ENCODE results near the gene LIAS.
"Not testable (repeated sequence)": the region's sequence is repeated elsewhere in the genome, so short reads cannot be mapped to it uniquely, and the experiment has no call there.

Gene LIAS

DNA sequence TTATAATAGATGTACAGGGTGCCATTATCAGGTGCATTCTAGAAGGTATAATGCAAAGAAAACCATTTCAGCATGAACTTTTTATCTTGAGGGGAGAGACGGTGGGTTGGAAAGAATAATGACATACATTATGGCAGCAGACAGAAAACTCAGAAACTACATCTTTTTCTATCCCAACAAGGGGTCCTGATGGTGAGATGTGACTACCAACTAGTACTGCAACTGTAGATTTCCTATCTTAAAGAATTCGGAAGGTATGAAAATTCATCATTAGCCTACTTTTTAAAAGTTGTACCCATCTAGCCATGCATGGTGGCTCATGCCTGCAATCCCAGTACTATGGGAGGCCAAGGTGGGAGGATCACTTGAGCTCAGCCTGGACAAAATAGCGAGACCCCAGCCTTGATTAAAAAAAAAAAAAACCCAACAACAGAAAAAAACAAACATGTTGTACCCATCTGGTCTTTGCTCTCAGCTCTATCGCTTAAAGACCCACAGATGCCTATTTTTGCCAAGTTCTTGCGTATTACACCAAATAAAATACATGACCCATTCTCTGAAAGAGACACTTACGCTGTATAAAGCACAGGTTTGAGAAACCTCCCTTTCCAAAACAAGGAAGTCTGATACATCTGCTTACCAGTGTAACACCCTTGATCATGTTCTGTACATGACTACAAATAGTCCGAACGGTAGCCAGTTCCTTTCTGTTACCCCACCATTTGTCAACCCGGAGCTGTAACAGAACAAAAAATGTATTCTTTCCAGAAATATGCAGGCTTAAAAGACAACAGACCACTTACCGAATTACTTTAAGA is 1.7 kb upstream of the LIAS start:
- H3K9me3 ChIP-seq (ENCODE audit: low read length), result no peaks in the 10 kb centered on the region
- H3K9ac ChIP-seq (ENCODE audit: low read length), result peak overlapping the region; percentile 99
- peak overlapping the region; percentile 36 to 93 for H3K4me3 ChIP-seq (ENCODE audit: low read depth in 1 of 2, low read length in 2 of 2)
- H3K27me3 ChIP-seq (ENCODE audit: control insufficient read depth in 1 of 2, insufficient read depth in 2 of 2, low read length in 2 of 2), result no peaks in the 10 kb centered on the region
- H3K4me1 ChIP-seq (ENCODE audit: insufficient read depth, low read length), result peaks cover 21% of the 10 kb centered on the region
- peaks cover 49% of the 10 kb centered on the region for H3K36me3 ChIP-seq (ENCODE audit: insufficient read depth, low read length)
- H3K27ac ChIP-seq (ENCODE audit: low read depth, low read length), result peak overlapping the region; percentile 98

- peak overlapping the region; percentile 98 for H3K27ac ChIP-seq (ENCODE audit: low read depth, low read length)
- peak overlapping the region; percentile 99 for H3K9ac ChIP-seq (ENCODE audit: low read length)
- peaks cover 40% of the 10 kb centered on the region for H3K36me3 ChIP-seq (ENCODE audit: insufficient read depth, low read length)
- peak overlapping the region; percentile 90 to 93 for H3K4me3 ChIP-seq (ENCODE audit: low read depth in 1 of 2, low read length in 2 of 2)
- not testable (repeated sequence) for H3K9me3 ChIP-seq (ENCODE audit: low read length); H3K27me3 ChIP-seq (ENCODE audit: control insufficient read depth in 1 of 2, insufficient read depth in 2 of 2, low read length in 2 of 2)
- peaks cover 21% of the 10 kb centered on the region for H3K4me1 ChIP-seq (ENCODE audit: insufficient read depth, low read length)
These were observed 723 bp upstream of the LIAS start for GRCh38 chr4:39458161-39458504.

- Histone ChIP-seq H3K9me3 (ENCODE audit: low read length) (no peaks in the 10 kb centered on the region), H3K4me1 (ENCODE audit: insufficient read depth, low read length) (peaks cover 2% of the 10 kb centered on the region), H3K4me3 (ENCODE audit: low read depth in 1 of 2, low read length in 2 of 2) (no peak overlapping the region), H3K27ac (ENCODE audit: low read depth, low read length) (no peak overlapping the region), H3K9ac (ENCODE audit: low read length) (no peak overlapping the region), H3K27me3 (ENCODE audit: control insufficient read depth in 1 of 2, insufficient read depth in 2 of 2, low read length in 2 of 2) (no peaks in the 10 kb centered on the region), H3K36me3 (ENCODE audit: insufficient read depth, low read length) (peaks cover 16% of the 10 kb centered on the region)
These were observed 6.1 kb downstream of the LIAS start for GRCh38 chr4:39464886-39465501.

DNA sequence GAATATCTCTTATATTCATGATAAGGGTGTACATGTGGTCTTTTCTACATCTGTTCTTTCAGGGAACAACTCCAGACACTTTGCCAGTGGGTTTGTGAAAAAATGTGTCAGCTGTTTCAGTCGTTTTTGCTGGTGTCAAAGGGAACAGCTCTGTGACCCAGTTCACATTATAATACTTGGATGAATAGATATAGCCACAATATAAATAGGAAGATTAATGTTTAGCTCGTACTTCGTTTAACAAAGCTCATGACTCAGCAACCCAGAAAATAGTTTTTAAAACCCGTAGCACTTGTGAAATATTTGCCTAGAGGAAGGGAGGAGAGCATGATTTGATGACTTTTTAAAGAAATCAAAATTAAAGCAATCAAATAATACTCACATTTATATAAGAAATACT is 7.9 kb downstream of the LIAS start:
- H3K27me3 ChIP-seq (ENCODE audit: control insufficient read depth in 1 of 2, insufficient read depth in 2 of 2, low read length in 2 of 2), result no peaks in the 10 kb centered on the region
- H3K4me1 ChIP-seq (ENCODE audit: insufficient read depth, low read length), result no peaks in the 10 kb centered on the region
- no peak overlapping the region for H3K4me3 ChIP-seq (ENCODE audit: low read depth in 1 of 2, low read length in 2 of 2)
- no peak overlapping the region for H3K9ac ChIP-seq (ENCODE audit: low read length)
- H3K36me3 ChIP-seq (ENCODE audit: insufficient read depth, low read length), result peaks cover 17% of the 10 kb centered on the region
- H3K27ac ChIP-seq (ENCODE audit: low read depth, low read length), result no peak overlapping the region
- no peaks in the 10 kb centered on the region for H3K9me3 ChIP-seq (ENCODE audit: low read length)

GRCh38 chr4:39467464-39467863 is 8.6 kb downstream of the LIAS start:
- Histone ChIP-seq H3K27me3 (ENCODE audit: control insufficient read depth in 1 of 2, insufficient read depth in 2 of 2, low read length in 2 of 2) (no peaks in the 10 kb centered on the region), H3K9ac (ENCODE audit: low read length) (no peak overlapping the region), H3K4me3 (ENCODE audit: low read depth in 1 of 2, low read length in 2 of 2) (no peak overlapping the region), H3K4me1 (ENCODE audit: insufficient read depth, low read length) (no peaks in the 10 kb centered on the region), H3K36me3 (ENCODE audit: insufficient read depth, low read length) (peaks cover 24% of the 10 kb centered on the region), H3K27ac (ENCODE audit: low read depth, low read length) (no peak overlapping the region), H3K9me3 (ENCODE audit: low read length) (no peaks in the 10 kb centered on the region)

DNA sequence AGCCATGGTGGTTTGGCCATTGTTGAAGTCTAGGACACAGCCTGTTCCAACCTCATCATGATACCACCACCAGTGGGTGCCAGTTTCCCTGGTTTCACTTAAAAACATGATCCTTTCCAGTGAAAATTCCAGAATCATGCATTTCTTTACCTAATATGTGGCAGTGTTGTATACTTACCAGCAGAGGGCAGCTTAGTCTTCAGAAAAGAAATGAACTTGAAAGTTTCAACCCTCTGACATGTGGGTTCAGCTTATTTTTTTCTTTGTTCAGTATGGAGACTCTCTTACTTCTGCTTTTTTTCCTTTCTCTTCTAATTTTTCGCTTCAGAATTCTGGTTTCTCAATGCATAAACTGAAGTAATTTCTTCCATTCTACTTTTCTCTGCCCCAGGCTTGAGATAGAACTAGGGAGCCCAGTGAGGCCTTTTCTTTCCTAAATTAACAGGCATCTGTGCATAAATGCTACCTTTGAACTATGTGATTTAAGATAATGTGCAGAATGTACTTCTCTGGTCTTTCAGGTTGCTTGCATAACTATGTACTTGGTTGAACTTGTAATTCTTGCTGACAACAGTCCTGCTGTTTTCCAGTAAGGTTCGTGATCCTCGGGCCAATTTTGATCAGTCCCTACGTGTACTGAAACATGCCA is 10.7 kb downstream of the LIAS start:
- H3K27ac ChIP-seq (ENCODE audit: low read depth, low read length), result no peak overlapping the region
- no peaks in the 10 kb centered on the region for H3K9me3 ChIP-seq (ENCODE audit: low read length)
- no peak overlapping the region for H3K4me3 ChIP-seq (ENCODE audit: low read depth in 1 of 2, low read length in 2 of 2)
- H3K27me3 ChIP-seq (ENCODE audit: control insufficient read depth in 1 of 2, insufficient read depth in 2 of 2, low read length in 2 of 2), result no peaks in the 10 kb centered on the region
- no peaks in the 10 kb centered on the region for H3K4me1 ChIP-seq (ENCODE audit: insufficient read depth, low read length)
- no peak overlapping the region for H3K9ac ChIP-seq (ENCODE audit: low read length)
- H3K36me3 ChIP-seq (ENCODE audit: insufficient read depth, low read length), result peaks cover 13% of the 10 kb centered on the region

- H3K9me3 ChIP-seq (ENCODE audit: low read length), result no peaks in the 10 kb centered on the region
- H3K4me3 ChIP-seq (ENCODE audit: low read depth in 1 of 2, low read length in 2 of 2), result no peak overlapping the region
- H3K4me1 ChIP-seq (ENCODE audit: insufficient read depth, low read length), result no peaks in the 10 kb centered on the region
- H3K36me3 ChIP-seq (ENCODE audit: insufficient read depth, low read length), result peaks cover 8% of the 10 kb centered on the region
- H3K27ac ChIP-seq (ENCODE audit: low read depth, low read length), result no peak overlapping the region
- H3K27me3 ChIP-seq (ENCODE audit: control insufficient read depth in 1 of 2, insufficient read depth in 2 of 2, low read length in 2 of 2), result no peaks in the 10 kb centered on the region
- no peak overlapping the region for H3K9ac ChIP-seq (ENCODE audit: low read length)
These were observed 11.5 kb downstream of the LIAS start for GRCh38 chr4:39470402-39470801.

GRCh38 chr4:39472396-39472795 is 13.5 kb downstream of the LIAS start:
- no peaks in the 10 kb centered on the region for H3K27me3 ChIP-seq (ENCODE audit: control insufficient read depth in 1 of 2, insufficient read depth in 2 of 2, low read length in 2 of 2)

DNA sequence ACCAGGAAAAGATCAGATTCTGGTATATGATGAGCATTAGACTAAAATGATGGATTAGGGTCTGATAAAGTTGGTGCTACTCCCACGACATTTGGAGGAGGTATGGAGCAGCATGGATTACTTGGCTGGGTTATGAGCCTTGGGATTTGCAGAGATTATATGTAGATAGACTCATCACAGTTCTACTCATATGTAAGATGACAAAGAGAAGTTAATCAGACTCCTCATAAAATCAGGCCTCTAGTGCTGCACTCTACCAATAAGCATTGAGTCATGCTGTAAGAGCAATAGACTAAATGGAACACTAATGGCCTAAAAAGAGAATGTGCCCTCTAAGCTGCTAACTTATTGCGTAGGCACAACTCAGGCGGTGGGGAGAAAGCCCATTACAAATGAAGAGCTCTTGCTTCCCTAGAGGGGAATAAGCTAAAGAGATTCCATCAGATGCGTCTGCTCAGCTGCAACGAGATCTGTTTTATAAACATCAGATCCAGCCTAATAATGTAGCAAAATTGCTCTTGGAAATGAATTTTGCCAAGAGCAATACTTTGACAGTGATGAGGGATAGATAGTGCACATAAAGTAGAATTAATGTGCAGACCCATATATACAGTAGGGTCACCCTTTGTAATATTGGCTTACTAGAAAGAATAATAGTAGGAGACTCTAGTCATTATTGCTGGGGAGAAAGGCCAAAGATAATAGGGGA is 17.5 kb downstream of the LIAS start:
- no peak overlapping the region for H3K4me3 ChIP-seq (ENCODE audit: low read depth in 1 of 2, low read length in 2 of 2)
- no peak overlapping the region for H3K27ac ChIP-seq (ENCODE audit: low read depth, low read length)
- no peak overlapping the region for H3K9ac ChIP-seq (ENCODE audit: low read length)
- H3K27me3 ChIP-seq (ENCODE audit: control insufficient read depth in 1 of 2, insufficient read depth in 2 of 2, low read length in 2 of 2), result no peaks in the 10 kb centered on the region
- peaks cover 18% of the 10 kb centered on the region for H3K36me3 ChIP-seq (ENCODE audit: insufficient read depth, low read length)
- no peaks in the 10 kb centered on the region for H3K4me1 ChIP-seq (ENCODE audit: insufficient read depth, low read length)
- no peaks in the 10 kb centered on the region for H3K9me3 ChIP-seq (ENCODE audit: low read length)

More at GRCh38 chr4:39472396-39472795, 13.5 kb downstream of the LIAS start:
- Histone ChIP-seq H3K4me1 (ENCODE audit: insufficient read depth, low read length) (no peaks in the 10 kb centered on the region), H3K27ac (ENCODE audit: low read depth, low read length) (no peak overlapping the region), H3K36me3 (ENCODE audit: insufficient read depth, low read length) (peaks cover 18% of the 10 kb centered on the region), H3K9me3 (ENCODE audit: low read length) (no peaks in the 10 kb centered on the region), H3K9ac (ENCODE audit: low read length) (no peak overlapping the region), H3K4me3 (ENCODE audit: low read depth in 1 of 2, low read length in 2 of 2) (no peak overlapping the region)

DNA sequence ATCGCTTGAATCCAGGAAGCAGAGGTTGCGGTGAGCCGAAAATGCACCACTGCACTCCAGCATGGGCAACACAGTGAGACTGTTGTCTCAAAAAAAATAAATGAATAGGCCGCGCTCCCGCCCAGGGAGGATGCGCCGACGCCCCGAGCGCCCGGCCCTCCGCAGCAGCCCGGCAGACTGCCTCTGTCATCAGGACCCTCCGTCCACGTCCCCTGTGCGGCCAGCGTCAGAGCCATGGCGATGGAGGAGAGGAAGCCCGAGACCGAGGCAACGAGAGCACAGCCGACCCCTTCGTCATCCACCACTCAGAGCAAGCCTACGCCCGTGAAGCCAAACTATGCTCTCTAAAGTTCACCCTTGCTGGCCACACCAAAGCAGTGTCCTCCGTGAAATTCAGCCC is 21.4 kb downstream of the LIAS start:
- no peaks in the 10 kb centered on the region for H3K27me3 ChIP-seq (ENCODE audit: control insufficient read depth in 1 of 2, insufficient read depth in 2 of 2, low read length in 2 of 2)
- no peak overlapping the region for H3K9ac ChIP-seq (ENCODE audit: low read length)
- no peak overlapping the region for H3K27ac ChIP-seq (ENCODE audit: low read depth, low read length)
- H3K36me3 ChIP-seq (ENCODE audit: insufficient read depth, low read length), result peaks cover 10% of the 10 kb centered on the region
- no peaks in the 10 kb centered on the region for H3K4me1 ChIP-seq (ENCODE audit: insufficient read depth, low read length)
- no peak overlapping the region for H3K4me3 ChIP-seq (ENCODE audit: low read depth in 1 of 2, low read length in 2 of 2)
- no peaks in the 10 kb centered on the region for H3K9me3 ChIP-seq (ENCODE audit: low read length)

GRCh38 chr4:39480902-39481695 is 22.2 kb downstream of the LIAS start:
- no peaks in the 10 kb centered on the region for H3K27me3 ChIP-seq (ENCODE audit: control insufficient read depth in 1 of 2, insufficient read depth in 2 of 2, low read length in 2 of 2)
- H3K4me1 ChIP-seq (ENCODE audit: insufficient read depth, low read length), result no peaks in the 10 kb centered on the region
- no peak overlapping the region for H3K4me3 ChIP-seq (ENCODE audit: low read depth in 1 of 2, low read length in 2 of 2)
- H3K9me3 ChIP-seq (ENCODE audit: low read length), result no peaks in the 10 kb centered on the region
- H3K27ac ChIP-seq (ENCODE audit: low read depth, low read length), result no peak overlapping the region
- H3K9ac ChIP-seq (ENCODE audit: low read length), result no peak overlapping the region
- H3K36me3 ChIP-seq (ENCODE audit: insufficient read depth, low read length), result peaks cover 7% of the 10 kb centered on the region
